ENCODE results near the gene UROC1. TPM values are rescaled to one million over a fixed set of nuclear protein-coding genes. Genes with fewer than 3 reads are reported as not detected.
A peak's percentile ranks its signal among the peaks of the same experiment; 100 is the strongest.

UROC1 gene
- total and polyA plus RNA-seq, 2 of the 13 experiments (the other 11 are each of a cell fraction or from before 2014, with no cell fraction given) = 0.71 to 1.3 TPM

- in situ Hi-C loops (cut with HindIII; ENCODE audit: extremely low pct_ligation_motif_present, low pct_unique_long_range_greater_than_20kb) (no loop called here), intact Hi-C loops (cut with micrococcal nuclease; ENCODE audit: unreplicated experiment) (no loop called here)
- H3K4me1 ChIP-seq (ENCODE audit: insufficient read depth, low read length) = peaks cover 65% of the 10 kb centered on the region
- H3K36me3 ChIP-seq (replicated peaks in 1 of 2; ENCODE audit: control insufficient read depth in 1 of 2, insufficient read depth in 2 of 2, low read length in 2 of 2) = no peaks in the 10 kb centered on the region; a peak in 2 of 5 replicates
- WGBS (ENCODE audit: low lambda C conversion rate) = 77% methylated on average over 7 of the region's 7 CpGs
- FAIRE-seq (no peak), DNase-seq (ENCODE audit: low spot score) (no peak), ATAC-seq (no peak)
- no peaks in the 10 kb centered on the region for H3K9me3 ChIP-seq (ENCODE audit: low read length)
- no peaks in the 10 kb centered on the region for H3K27me3 ChIP-seq (ENCODE audit: control insufficient read depth in 1 of 2, insufficient read depth in 2 of 2, low read length in 2 of 2)
- peaks cover 19% of the 10 kb centered on the region for H3K79me2 ChIP-seq (ENCODE audit: insufficient read depth, low read length)
- CTCF ChIA-PET (ENCODE audit: low intra/inter-chr PET ratio, low total read pairs) = no interaction called here
- H3K4me2 ChIP-seq (ENCODE audit: low read depth, low read length) = peak overlapping the region; percentile 73
- TF ChIP-seq ZNF263 (CRISPR knock-in tag; IDR thresholded peaks at IDR 0.05) (peak; percentile 63; the same call in 1 of the 2 replicates), AKNA (CRISPR knock-in tag; IDR thresholded peaks at IDR 0.05; ENCODE audit: borderline replicate concordance) (no peak), IRF1 (CRISPR knock-in tag; IDR thresholded peaks at IDR 0.05; ENCODE audit: low read depth) (no peak), STAG1 (CRISPR knock-in tag; IDR thresholded peaks at IDR 0.05) (no peak), ZNF33B (CRISPR knock-in tag; IDR thresholded peaks at IDR 0.05) (no peak), ZNF704 (CRISPR knock-in tag; IDR thresholded peaks at IDR 0.05; ENCODE audit: borderline replicate concordance) (no peak), ZNF749 (CRISPR knock-in tag; IDR thresholded peaks at IDR 0.05; ENCODE audit: borderline replicate concordance) (no peak)
- H3K4me3 ChIP-seq (replicated peaks in 1 of 3; ENCODE audit: insufficient read depth in 1 of 3, low read depth in 2 of 3, low read length in 3 of 3) = peak overlapping the region in 1 of 3 experiments; percentile 50; a peak in 2 of 6 replicates
- no peaks in the 10 kb centered on the region; the same call in 1 of the 2 replicates for H4K20me1 ChIP-seq (ENCODE audit: insufficient read depth, low read length)
- POLR2A ChIA-PET = interaction anchor here (1.0 to 4.7 kb wide), 8 partner anchors 8 to 175 kb away, joined by 3 to 53 read pairs (median 4); partner anchors contain the start of genes UROC1 and ZXDC
- no TSS peak for BruUV-seq (replicated peaks)
- H3K9ac ChIP-seq (ENCODE audit: insufficient read depth, low read depth, low read length) = peak overlapping the region; percentile 64
- peak overlapping the region; percentile 88 for H3K27ac ChIP-seq (ENCODE audit: extremely low read length, insufficient read depth, low read length)
- no peak overlapping the region for H2AFZ ChIP-seq (ENCODE audit: low read length)
Measured at GRCh38 chr3:126529585-126530170, 12.1 kb upstream of the UROC1 start.
